B cell (primary cell): ENCODE results near the gene C17orf113. TPM values are rescaled to one million over a fixed set of nuclear protein-coding genes. Genes with fewer than 3 reads are reported as not detected.

Source experiments
- ATAC-seq: fragments of 200-7000 bp; cut with Tn5 transposase; one replicate; pipeline ENCODE4 v1.10.0; 2021; ENCODE audit warnings: low read depth, mild to moderate bottlenecking, moderate number of reproducible peaks, moderate library complexity
- CTCF ChIA-PET: fragments of 350-600 bp; sonication (Branson Sonifier 250); formaldehyde crosslinking; loops from one replicate; lab custom pipeline; 2021; ENCODE audit warnings: antibody characterized with exemption, inconsistent platforms; lab: Charles Lee
- POLR2A ChIA-PET: fragments of 350-600 bp; sonication (Branson Sonifier 250); formaldehyde crosslinking; loops from one replicate; lab custom pipeline; 2021; ENCODE audit warnings: antibody characterized with exemption; lab: Charles Lee
- DNase-seq: peaks from one replicate; pipeline ENCODE4 v3.0.0; 2013
- H2AFZ ChIP-seq: 2 replicates; pipeline ENCODE4 v1.6.1; 2012; ENCODE audit warnings: mild to moderate bottlenecking, low read depth, low read length; ENCODE audit not compliant: insufficient read depth, poor library complexity, severe bottlenecking
- H3K27ac ChIP-seq, 2 donors: 1 replicate in 1 of 2; 2 replicates in 1 of 2; pipeline ENCODE4 v1.5.1; 2012 to 2013; ENCODE audit warnings: low read length in 2 of 2, mild to moderate bottlenecking in 2 of 2, moderate library complexity in 1 of 2
- H3K27me3 ChIP-seq, 4 experiments: fragments of 200-600 bp in 1 of 4; sonication (generic) in 1 of 4; replicated peaks in 1 of 4; 1 replicate in 2 of 4; 2 replicates in 2 of 4; pipeline versions ENCODE4 v1.6.1 to v1.7.0; 2013 to 2016; ENCODE audit warnings: low read length in 3 of 4, mild to moderate bottlenecking in 2 of 4, mixed read lengths in 1 of 4, moderate library complexity in 1 of 4; ENCODE audit not compliant: insufficient read depth in 4 of 4, control insufficient read depth in 3 of 4; ENCODE audit errors: control extremely low read depth in 1 of 4
- H3K36me3 ChIP-seq, 2 experiments: replicated peaks in 1 of 2; 1 replicate in 1 of 2; 2 replicates in 1 of 2; pipeline versions ENCODE4 v1.6.1 to v1.7.1; 2013; ENCODE audit warnings: low read length in 1 of 2; ENCODE audit not compliant: insufficient read depth in 2 of 2, control insufficient read depth in 1 of 2; ENCODE audit errors: control extremely low read depth in 1 of 2, extremely low read depth in 1 of 2
- H3K4me1 ChIP-seq, 2 donors: fragments of 200-600 bp in 1 of 2; sonication (generic) in 1 of 2; 1 replicate in 1 of 2; 2 replicates in 1 of 2; pipeline versions ENCODE4 v1.5.1 to v1.6.1; 2013 to 2017; ENCODE audit warnings: low read length in 2 of 2; ENCODE audit not compliant: control insufficient read depth in 2 of 2, insufficient read depth in 2 of 2
- H3K4me2 ChIP-seq: replicated peaks from 2 replicates; pipeline ENCODE3; 2012; ENCODE audit warnings: mild to moderate bottlenecking, low read depth, low read length; ENCODE audit not compliant: poor library complexity, severe bottlenecking
- H3K4me3 ChIP-seq, 5 experiments: fragments of 200-600 bp in 1 of 5; sonication (generic) in 1 of 5; 1 replicate in 3 of 5; 2 replicates in 2 of 5; pipeline versions ENCODE4 v1.5.1 to v1.7.0; 2011 to 2016; ENCODE audit warnings: low read length in 4 of 5, mild to moderate bottlenecking in 4 of 5, low read depth in 2 of 5, control low read depth in 1 of 5, moderate library complexity in 1 of 5; ENCODE audit not compliant: insufficient read depth in 1 of 5; ENCODE audit errors: control extremely low read depth in 1 of 5, extremely low read depth in 1 of 5
- H3K79me2 ChIP-seq: fragments of 200-600 bp; sonication (generic); one replicate; pipeline ENCODE4 v1.6.0; 2016; ENCODE audit warnings: low read length; ENCODE audit not compliant: control insufficient read depth, insufficient read depth
- H3K9ac ChIP-seq: fragments of 200-600 bp; sonication (generic); 2 replicates; pipeline ENCODE4 v1.6.1; 2017; ENCODE audit warnings: mild to moderate bottlenecking, low read length, moderate library complexity
- H3K9me3 ChIP-seq, 3 donors: one replicate each; pipeline versions ENCODE4 v1.6.1 to v1.7.1; 2013; ENCODE audit warnings: low read length in 2 of 3; ENCODE audit not compliant: control insufficient read depth in 2 of 3, insufficient read depth in 1 of 3; ENCODE audit errors: control extremely low read depth in 1 of 3
- H4K20me1 ChIP-seq: 2 replicates; pipeline ENCODE4 v1.6.0; 2012; ENCODE audit warnings: mild to moderate bottlenecking, low read length; ENCODE audit not compliant: insufficient read depth, control insufficient read depth, poor library complexity, severe bottlenecking
- H3K27ac Mint-ChIP-seq: one replicate; pipeline ENCODE4 v1.8.0; 2021; ENCODE audit warnings: mixed read lengths
- H3K27me3 Mint-ChIP-seq: one replicate; pipeline ENCODE4 v1.8.0; 2021; ENCODE audit warnings: mixed read lengths
- H3K4me1 Mint-ChIP-seq: one replicate; pipeline ENCODE4 v1.8.0; 2021; ENCODE audit warnings: mixed read lengths
- H3K4me3 Mint-ChIP-seq: one replicate; pipeline ENCODE4 v1.8.0; 2021; ENCODE audit warnings: mixed read lengths
- H3K9me3 Mint-ChIP-seq: one replicate; pipeline ENCODE4 v1.8.0; 2022; ENCODE audit warnings: mixed read lengths; ENCODE audit not compliant: insufficient read depth
- CTCF ChIP-seq: fragments of 200-600 bp; IDR thresholded peaks from one replicate; pipeline ENCODE4 v1.8.0; 2022; ENCODE audit warnings: antibody characterized with exemption, mild to moderate bottlenecking
- EZH2 ChIP-seq: IDR thresholded peaks from 2 replicates; pipeline ENCODE4 v1.6.1; 2012; ENCODE audit warnings: borderline replicate concordance, low read depth, mild to moderate bottlenecking, moderate library complexity, low read length; ENCODE audit not compliant: insufficient read depth, poor library complexity, severe bottlenecking
- WGBS: methylation state at CpG from one replicate; pipeline ENCODE4 v1.1.5; 2013; ENCODE audit warnings: missing lambda C conversion rate; ENCODE audit not compliant: insufficient coverage; 5-methylcytosine and 5-hydroxymethylcytosine counted together
- intact Hi-C: fragments of 100-400 bp; cut with micrococcal nuclease; formaldehyde crosslinking; loops from one replicate; pipeline ENCODE4 v1.10.0; 2022
- polyA plus RNA-seq: library from polyadenylated mRNA; depleted of rRNA; stranded (reverse); fragments of >200 nt; gene quantifications from 2 replicates; pipeline ENCODE4 v1.2.3, GENCODE V29; 2012
- total RNA-seq, 2 donors: library from RNA; stranded (reverse); fragments of 120-200 nt in 1 of 2; gene quantifications; 1 replicate in 1 of 2; 2 replicates in 1 of 2; pipeline versions ENCODE4 v1.2.3 to v1.2.4, GENCODE V29; 2013 to 2022

C17orf113 gene
- total and polyA plus RNA-seq, 2 donors (not counting 1 experiment from before 2014, with no cell fraction given), result 1.2 to 2.1 TPM

- no peak for ATAC-seq
- Histone ChIP-seq H3K27ac (no peak overlapping the region), H3K4me3 (no peak overlapping the region), H3K9ac (no peak overlapping the region), H3K79me2 (peaks cover 9% of the 10 kb centered on the region), H2AFZ (no peak overlapping the region), H3K9me3 (no peaks in the 10 kb centered on the region), H3K4me2 (no peak overlapping the region), H4K20me1 (peaks cover 15% of the 10 kb centered on the region), H3K36me3 (peaks cover 0 to 23% of the 10 kb centered on the region in 2 experiments), H3K4me1 (peaks cover 11 to 14% of the 10 kb centered on the region in 2 donors), H3K27me3 (peaks cover 0 to 3% (median 0%) of the 10 kb centered on the region in 4 experiments)
- POLR2A ChIA-PET, result interaction anchor here (0.6 to 2.5 kb wide), 2 partner anchors 89 to 94 kb away, joined by 3 to 11 read pairs; no protein-coding TSS in a partner anchor
- Mint-ChIP-seq H3K9me3 (no peaks in the 10 kb centered on the region), H3K27me3 (no peaks in the 10 kb centered on the region), H3K4me3 (no peak overlapping the region), H3K27ac (no peak overlapping the region), H3K4me1 (peaks cover 16% of the 10 kb centered on the region)
- 52% methylated on average over 13 of the region's 17 CpGs for WGBS
- intact Hi-C loops, result no loop called here
- no peak for DNase-seq
- TF ChIP-seq EZH2 (no peak), CTCF (no peak)
- CTCF ChIA-PET, result interaction anchor here (0.8 to 4.9 kb wide), 9 partner anchors 9 to 92 kb away, joined by 4 to 80 read pairs (median 9); partner anchors contain the start of genes DNAJC7 and KAT2A
Observed at GRCh38 chr17:42026857-42027589, 23.4 kb downstream of the C17orf113 start.

DNA sequence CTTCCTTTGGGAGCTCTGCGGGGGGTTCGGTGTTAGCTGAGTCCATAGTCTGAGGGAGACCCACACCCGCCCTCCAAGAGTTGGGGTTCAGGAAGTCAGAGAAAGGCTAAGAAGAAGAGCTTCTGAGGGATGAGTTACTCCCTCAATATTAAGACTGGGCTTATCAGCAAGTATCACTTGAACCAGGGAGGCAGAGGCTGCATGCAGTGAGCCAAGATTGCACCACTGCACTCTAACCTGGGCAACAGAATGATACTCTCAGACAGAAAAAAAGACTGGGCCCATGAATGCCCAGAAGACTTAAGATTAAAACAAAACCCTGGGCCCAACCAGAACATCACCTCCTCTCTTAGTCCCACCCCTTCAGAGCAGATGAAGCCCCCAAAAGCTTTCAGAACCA is 24.5 kb downstream of the C17orf113 start:
- ChIA-PET CTCF (interaction anchor here (0.6 to 4.9 kb wide), 23 partner anchors 8 to 380 kb away, joined by 3 to 80 read pairs (median 4); partner anchors contain the start of genes DHX58, DNAJC7, KAT2A and ZNF385C), POLR2A (interaction anchor here (1.3 to 2.5 kb wide), 2 partner anchors 9 to 91 kb away, joined by 3 to 11 read pairs; partner anchors contain the start of gene DNAJC7)
- Mint-ChIP-seq H3K9me3 (no peaks in the 10 kb centered on the region), H3K4me1 (peaks cover 22% of the 10 kb centered on the region), H3K4me3 (no peak overlapping the region), H3K27ac (peak overlapping the region; percentile 26), H3K27me3 (no peaks in the 10 kb centered on the region)
- TF ChIP-seq CTCF, result no peak
- TF ChIP-seq EZH2, result no peak
- Histone ChIP-seq H3K4me1 (peaks cover 18 to 21% of the 10 kb centered on the region in 2 donors), H3K9ac (no peak overlapping the region), H3K79me2 (peaks cover 19% of the 10 kb centered on the region), H3K36me3 (peaks cover 0 to 26% of the 10 kb centered on the region in 2 experiments), H3K27me3 (peaks cover 0 to 3% (median 0%) of the 10 kb centered on the region in 4 experiments), H4K20me1 (peaks cover 15% of the 10 kb centered on the region), H3K9me3 (no peaks in the 10 kb centered on the region), H2AFZ (no peak overlapping the region), H3K4me3 (no peak overlapping the region), H3K27ac (no peak overlapping the region), H3K4me2 (no peak overlapping the region)
- intact Hi-C loops, result loop anchor here (1.0 kb wide), 3 partner anchors 63 to 90 kb away; partner anchors contain the start of gene DHX58
- ATAC-seq, result no peak
- no peak for DNase-seq
- 100% methylated on average over 3 of the region's 3 CpGs for WGBS
